ENCODE data around the gene EPB41L2.

EPB41L2 gene

GRCh38 chr6:130825772-130826441 lies 237.1 kb downstream of the EPB41L2 start:
- no peak overlapping the region for H3K4me3 ChIP-seq (ENCODE audit: low read depth, low read length)
- CTCF ChIA-PET = no interaction called here
- TF ChIP-seq CTCF (IDR thresholded peaks at IDR 0.05; ENCODE audit: insufficient read depth, low read length, missing control alignments) = no peak
- no peak for DNase-seq (ENCODE audit: low read depth, low spot score)
- POLR2A ChIA-PET = no interaction called here

DNA sequence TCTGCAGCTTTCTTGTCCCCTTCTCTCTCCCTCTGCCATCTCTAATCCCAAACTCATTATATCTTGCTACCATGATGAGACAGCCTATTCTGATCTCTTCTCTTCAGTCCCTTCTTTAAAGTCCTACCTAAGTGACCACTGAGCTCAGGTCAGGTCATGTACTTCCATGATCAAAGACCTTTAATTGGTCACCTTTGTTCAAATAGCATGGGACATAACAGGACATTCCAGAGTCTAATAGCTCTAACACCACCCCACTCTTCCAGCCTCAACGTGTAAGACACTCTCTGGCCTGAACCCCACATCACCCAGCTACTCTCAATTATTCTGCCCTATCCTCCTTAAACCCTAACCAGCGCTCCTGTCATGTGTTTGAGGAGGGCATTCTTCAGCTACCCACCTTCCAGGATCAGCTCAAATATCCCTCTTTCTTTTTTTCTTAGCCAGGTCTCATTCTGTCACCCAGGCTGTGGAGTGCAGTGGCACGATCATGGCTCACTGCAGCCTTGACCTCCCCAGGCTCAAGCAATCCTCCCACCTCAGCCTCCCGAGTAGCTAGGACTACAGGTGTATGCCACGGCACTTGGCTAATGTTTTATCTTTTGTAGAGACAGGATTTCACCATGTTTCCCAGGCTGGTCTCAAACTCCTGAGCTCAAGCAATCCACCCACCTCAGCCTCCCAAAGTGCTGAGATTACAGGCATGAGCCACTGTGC lies 237.9 kb downstream of the EPB41L2 start:
- H3K4me3 ChIP-seq (ENCODE audit: low read depth, low read length) = no peak overlapping the region
- no peak for DNase-seq (ENCODE audit: low read depth, low spot score)
- TF ChIP-seq CTCF (IDR thresholded peaks at IDR 0.05; ENCODE audit: insufficient read depth, low read length, missing control alignments) = no peak
- ChIA-PET POLR2A (no interaction called here), CTCF (interaction anchor here (0.7 kb wide), 1 partner anchor 18 kb away, joined by 3 read pairs; no protein-coding TSS in a partner anchor)

DNA sequence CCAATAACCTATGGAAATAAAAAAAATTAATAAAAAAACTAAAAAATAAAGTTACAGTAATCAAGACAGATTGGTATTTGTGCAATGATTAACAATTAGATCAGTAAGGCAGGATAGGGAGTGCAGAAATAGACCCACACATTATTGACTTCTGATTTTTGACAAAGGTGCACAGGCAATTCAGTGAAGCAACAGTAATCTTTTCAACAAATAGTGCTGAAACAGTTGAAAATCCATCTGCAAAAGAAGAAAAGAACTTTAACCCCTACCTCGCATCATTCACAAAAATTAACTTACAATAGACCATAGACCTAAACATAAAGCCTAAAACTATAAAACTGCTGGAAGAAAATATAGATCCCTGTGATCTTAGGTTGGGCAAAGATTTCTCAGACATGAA lies 240.3 kb downstream of the EPB41L2 start:
- ChIA-PET CTCF (no interaction called here), POLR2A (no interaction called here)
- no peak for DNase-seq (ENCODE audit: low read depth, low spot score)
- H3K4me3 ChIP-seq (ENCODE audit: low read depth, low read length) = no peak overlapping the region
- TF ChIP-seq CTCF (IDR thresholded peaks at IDR 0.05; ENCODE audit: insufficient read depth, low read length, missing control alignments) = no peak

DNA sequence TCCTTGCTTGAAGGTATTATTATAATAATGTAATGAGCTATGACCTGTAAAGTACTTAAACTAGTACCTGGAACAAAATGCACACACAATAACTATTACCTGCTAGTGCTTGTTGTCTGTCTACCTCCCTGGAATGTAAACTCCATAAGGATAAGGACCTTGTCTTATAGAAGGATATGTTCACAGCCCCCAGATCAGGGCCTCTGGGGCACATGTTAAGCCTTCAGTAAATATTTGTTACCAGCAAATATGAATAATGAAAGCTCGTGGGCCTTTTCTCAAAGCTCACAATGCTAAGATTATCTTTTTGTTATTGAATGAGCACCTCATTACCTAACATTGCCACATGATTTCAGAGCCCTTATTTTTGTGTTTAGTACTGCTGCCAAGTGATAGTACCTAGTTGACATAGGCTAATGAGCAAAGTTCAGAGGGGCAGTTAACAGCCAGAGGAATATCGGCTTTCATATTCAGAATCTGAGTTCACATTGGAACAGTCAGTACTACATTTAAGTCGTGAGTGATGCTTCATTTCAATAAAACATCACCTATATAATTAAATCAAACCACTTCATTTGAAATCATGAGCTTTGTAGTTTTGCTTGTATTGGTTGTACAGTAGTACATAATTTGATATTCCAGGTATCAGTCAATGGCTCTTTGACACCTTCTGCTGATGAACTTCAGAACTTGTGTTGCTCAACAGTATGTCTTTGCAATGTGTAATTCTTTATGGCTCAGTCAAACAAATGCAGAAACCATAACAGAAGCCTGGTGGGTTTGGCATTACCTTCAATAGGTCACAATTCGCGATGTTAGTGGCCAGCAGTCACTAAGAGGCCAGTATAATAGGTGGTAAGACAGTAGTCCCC lies 247.6 kb downstream of the EPB41L2 start:
- DNase-seq (ENCODE audit: low read depth, low spot score) = no peak
- POLR2A ChIA-PET = no interaction called here
- TF ChIP-seq CTCF (IDR thresholded peaks at IDR 0.05; ENCODE audit: insufficient read depth, low read length, missing control alignments) = no peak
- no peak overlapping the region for H3K4me3 ChIP-seq (ENCODE audit: low read depth, low read length)
- CTCF ChIA-PET = interaction anchor here (1.1 to 1.2 kb wide), 2 partner anchors 23 to 56 kb away, joined by 3 read pairs; no protein-coding TSS in a partner anchor

DNA sequence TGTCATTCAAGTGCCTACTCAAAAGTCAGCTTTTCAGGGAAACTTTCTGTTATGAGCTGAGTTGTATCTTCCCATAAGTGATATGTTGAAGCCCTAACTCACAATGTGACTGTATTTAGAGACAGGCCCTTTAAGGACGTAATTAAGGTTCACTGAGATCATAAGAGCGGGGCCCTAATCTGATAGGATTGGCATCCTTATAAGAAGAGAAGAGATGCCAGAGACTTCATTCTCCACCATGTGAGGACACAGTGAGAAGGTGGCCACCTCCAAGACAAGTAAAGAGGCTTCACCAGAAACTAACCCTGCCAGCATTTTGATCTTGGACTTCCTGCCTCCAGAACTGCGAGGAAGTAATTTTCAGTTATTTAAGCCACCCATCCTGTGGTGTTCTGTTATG lies 248.5 kb downstream of the EPB41L2 start:
- DNase-seq (ENCODE audit: low read depth, low spot score) = no peak
- CTCF ChIA-PET = interaction anchor here (1.1 to 1.2 kb wide), 2 partner anchors 22 to 57 kb away, joined by 3 read pairs; no protein-coding TSS in a partner anchor
- no peak for TF ChIP-seq CTCF (IDR thresholded peaks at IDR 0.05; ENCODE audit: insufficient read depth, low read length, missing control alignments)
- no peak overlapping the region for H3K4me3 ChIP-seq (ENCODE audit: low read depth, low read length)
- POLR2A ChIA-PET = no interaction called here

GRCh38 chr6:130811932-130812331 lies 251.1 kb downstream of the EPB41L2 start:
- ChIA-PET POLR2A (no interaction called here), CTCF (interaction anchor here (1.0 kb wide), 1 partner anchor 31 kb away, joined by 3 read pairs; no protein-coding TSS in a partner anchor)
- no peak for DNase-seq (ENCODE audit: low read depth, low spot score)
- no peak overlapping the region for H3K4me3 ChIP-seq (ENCODE audit: low read depth, low read length)
- TF ChIP-seq CTCF (IDR thresholded peaks at IDR 0.05; ENCODE audit: insufficient read depth, low read length, missing control alignments) = no peak
